SJSA1 (cell line): Measurements from ENCODE around the gene MTIF2. TPM values are rescaled to one million over a fixed set of nuclear protein-coding genes. Genes with fewer than 3 reads are reported as not detected.
"Not testable (repeated sequence)": the region's sequence is repeated elsewhere in the genome, so short reads cannot be mapped to it uniquely, and the experiment has no call there.

Experiments
- DNase-seq, 2 experiments: peaks; one replicate each; pipeline ENCODE4 v3.0.0-alpha.2; 2015 to 2020; ENCODE audit warnings: low spot score in 2 of 2, low read depth in 1 of 2
- H3K27ac ChIP-seq: fragments of 250-450 bp; sonication (Bioruptor Pico); 2 replicates; pipeline ENCODE4 v1.5.1; 2020; ENCODE audit warnings: mild to moderate bottlenecking, moderate library complexity
- H3K27me3 ChIP-seq: fragments of 250-450 bp; sonication (Bioruptor Pico); replicated peaks from 2 replicates; pipeline ENCODE4 v1.5.1; 2020; ENCODE audit warnings: mild to moderate bottlenecking, moderate library complexity
- H3K36me3 ChIP-seq: fragments of 250-450 bp; sonication (Bioruptor Pico); 2 replicates; pipeline ENCODE4 v1.5.1; 2020; ENCODE audit warnings: mild to moderate bottlenecking
- H3K4me1 ChIP-seq: fragments of 250-450 bp; sonication (Bioruptor Pico); replicated peaks from 2 replicates; pipeline ENCODE4 v1.6.1; 2021; ENCODE audit warnings: mild to moderate bottlenecking
- H3K4me3 ChIP-seq: fragments of 250-450 bp; sonication (Bioruptor Pico); 2 replicates; pipeline ENCODE4 v1.5.1; 2020; ENCODE audit warnings: mild to moderate bottlenecking
- H3K9me3 ChIP-seq: fragments of 250-450 bp; sonication (Bioruptor Pico); replicated peaks from 2 replicates; pipeline ENCODE4 v1.5.1; 2020; ENCODE audit warnings: mild to moderate bottlenecking
- total RNA-seq: library from RNA; depleted of rRNA; stranded (reverse); fragments of >200 nt; shearing (Covaris generic); gene quantifications from 2 replicates; pipeline ENCODE4 v1.2.3, GENCODE V29; 2014; rRNA removed

The MTIF2 gene, protein sequence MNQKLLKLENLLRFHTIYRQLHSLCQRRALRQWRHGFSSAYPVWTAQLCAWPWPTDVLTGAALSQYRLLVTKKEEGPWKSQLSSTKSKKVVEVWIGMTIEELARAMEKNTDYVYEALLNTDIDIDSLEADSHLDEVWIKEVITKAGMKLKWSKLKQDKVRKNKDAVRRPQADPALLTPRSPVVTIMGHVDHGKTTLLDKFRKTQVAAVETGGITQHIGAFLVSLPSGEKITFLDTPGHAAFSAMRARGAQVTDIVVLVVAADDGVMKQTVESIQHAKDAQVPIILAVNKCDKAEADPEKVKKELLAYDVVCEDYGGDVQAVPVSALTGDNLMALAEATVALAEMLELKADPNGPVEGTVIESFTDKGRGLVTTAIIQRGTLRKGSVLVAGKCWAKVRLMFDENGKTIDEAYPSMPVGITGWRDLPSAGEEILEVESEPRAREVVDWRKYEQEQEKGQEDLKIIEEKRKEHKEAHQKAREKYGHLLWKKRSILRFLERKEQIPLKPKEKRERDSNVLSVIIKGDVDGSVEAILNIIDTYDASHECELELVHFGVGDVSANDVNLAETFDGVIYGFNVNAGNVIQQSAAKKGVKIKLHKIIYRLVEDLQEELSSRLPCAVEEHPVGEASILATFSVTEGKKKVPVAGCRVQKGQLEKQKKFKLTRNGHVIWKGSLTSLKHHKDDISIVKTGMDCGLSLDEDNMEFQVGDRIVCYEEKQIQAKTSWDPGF
- total RNA-seq, result 35.0 and 50.5 TPM in 2 replicates

DNA sequence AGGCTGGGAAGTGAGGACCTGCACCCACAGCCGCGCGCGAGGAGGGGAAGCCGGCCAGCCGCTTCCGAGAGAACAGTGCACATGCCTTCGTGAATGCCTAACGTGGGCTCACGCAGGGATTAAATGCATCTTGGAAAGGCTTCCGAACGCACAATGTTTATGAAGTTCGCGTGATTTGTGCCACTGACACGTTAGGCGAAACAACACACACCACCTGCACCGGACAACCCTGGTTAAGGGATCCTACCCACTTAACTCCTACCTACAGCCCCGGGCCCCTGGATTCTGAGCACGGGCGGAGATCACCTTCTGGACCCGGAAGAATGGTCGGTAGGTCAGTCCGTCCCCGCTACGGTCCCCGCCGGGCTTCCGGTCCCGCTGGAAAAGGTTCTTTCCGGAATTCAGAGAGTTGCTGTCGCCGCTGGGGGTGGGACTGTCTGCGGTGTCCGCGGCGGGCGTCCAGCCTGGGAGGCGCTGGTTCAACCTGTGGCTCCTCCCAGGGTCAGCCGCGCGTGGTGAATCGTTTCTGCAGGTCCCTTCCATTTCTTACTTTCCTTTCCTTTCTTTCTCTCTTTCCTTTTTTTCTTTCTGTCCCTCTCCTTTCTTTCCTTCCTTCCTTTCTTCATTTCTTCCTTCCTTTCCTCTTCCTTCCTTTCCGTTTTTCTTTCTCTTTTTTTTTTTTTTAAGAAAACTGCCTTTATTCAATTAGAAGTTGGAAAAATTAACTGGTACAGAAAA lies at the start of gene MTIF2:
MTIF2 (minus strand) TSS at position 325 of the 738 bp plus-strand sequence. CDS start 5,373 bp downstream, outside the sequence.
- Histone ChIP-seq H3K4me3 (peak within 1 kb of the TSS; percentile 61), H3K4me1 (peaks cover 10% of the 10 kb centered on the region), H3K36me3 (peaks cover 16% of the 10 kb centered on the region), H3K27ac (peak within 1 kb of the TSS; percentile 34), H3K27me3 (no peaks in the 10 kb centered on the region), H3K9me3 (no peaks in the 10 kb centered on the region)
- peak; percentile 91 to 97 for DNase-seq

DNA sequence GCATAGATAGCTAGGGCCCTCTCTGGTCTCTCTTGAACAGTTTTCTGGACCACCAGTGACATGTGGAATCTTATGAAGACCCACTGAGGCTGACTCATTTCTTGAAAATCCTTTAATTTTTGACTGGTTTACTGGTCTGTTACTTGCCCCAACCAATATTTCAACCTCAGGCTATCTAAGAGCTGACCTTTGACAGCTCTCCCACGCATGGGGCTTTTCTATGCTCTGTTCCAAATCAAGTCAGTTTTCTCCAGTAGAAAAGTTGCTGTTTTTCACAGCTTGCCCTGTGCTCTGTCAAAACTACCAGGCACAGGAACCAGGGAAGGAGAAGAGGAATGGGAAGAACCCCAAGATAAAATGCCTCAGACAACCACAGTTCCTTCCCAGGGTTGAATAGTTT lies 46.0 kb upstream of the MTIF2 start:
- no peaks in the 10 kb centered on the region for H3K9me3 ChIP-seq
- H3K36me3 ChIP-seq, result peaks cover 72% of the 10 kb centered on the region
- H3K27me3 ChIP-seq, result no peaks in the 10 kb centered on the region
- no peak overlapping the region for H3K4me3 ChIP-seq
- H3K27ac ChIP-seq, result no peak overlapping the region
- no peaks in the 10 kb centered on the region for H3K4me1 ChIP-seq
- no peak for DNase-seq

DNA sequence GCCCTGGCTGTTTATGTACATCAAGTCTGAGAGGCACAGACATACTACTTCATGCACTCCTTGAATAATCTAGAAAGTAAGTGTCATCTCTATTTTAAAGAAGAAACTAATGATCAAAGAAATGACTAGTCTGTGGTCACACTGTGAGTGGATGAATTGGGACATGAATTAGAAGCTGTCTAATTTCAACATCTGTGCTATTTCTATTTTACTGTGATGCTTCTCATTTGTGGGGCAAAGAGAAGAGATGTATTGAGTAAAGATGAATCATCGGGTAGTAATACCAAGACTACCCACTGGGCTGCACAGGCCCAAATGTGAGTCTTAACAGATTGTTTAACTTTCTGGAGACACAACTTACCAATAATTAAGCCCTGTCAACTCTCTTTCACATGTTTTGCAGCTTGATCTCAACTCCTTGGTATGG lies 42.4 kb upstream of the MTIF2 start:
- H3K9me3 ChIP-seq, result no peaks in the 10 kb centered on the region
- H3K4me3 ChIP-seq, result no peak overlapping the region
- H3K4me1 ChIP-seq, result peaks cover 5% of the 10 kb centered on the region
- no peaks in the 10 kb centered on the region for H3K27me3 ChIP-seq
- peak in 1 of 2 experiments; percentile 8 for DNase-seq
- H3K27ac ChIP-seq, result no peak overlapping the region
- peaks cover 57% of the 10 kb centered on the region for H3K36me3 ChIP-seq

DNA sequence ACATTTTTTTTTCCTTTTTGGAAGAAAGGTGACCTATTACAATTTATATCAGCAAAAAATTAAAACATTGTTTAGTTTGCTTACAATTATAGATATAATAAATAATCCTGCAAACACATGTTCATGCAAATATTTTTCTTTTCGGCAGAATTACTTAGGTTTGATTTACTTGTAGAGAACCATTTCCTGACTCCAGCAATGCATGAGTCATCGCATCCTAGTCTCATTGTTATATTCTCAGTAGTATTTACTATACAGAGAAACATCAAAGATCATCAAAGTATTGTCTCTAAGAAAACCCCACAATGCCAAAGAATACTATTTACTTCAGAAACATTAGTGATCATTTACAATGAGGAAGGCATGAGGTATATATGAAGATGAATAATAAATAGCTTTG lies 40.4 kb upstream of the MTIF2 start:
- DNase-seq, result peak in 1 of 2 experiments; percentile 38
- peaks cover 45% of the 10 kb centered on the region for H3K36me3 ChIP-seq
- 0 out of 2 replicates have a peak overlapping the region, but pooled peaks have one; percentile 4 for H3K27ac ChIP-seq

DNA sequence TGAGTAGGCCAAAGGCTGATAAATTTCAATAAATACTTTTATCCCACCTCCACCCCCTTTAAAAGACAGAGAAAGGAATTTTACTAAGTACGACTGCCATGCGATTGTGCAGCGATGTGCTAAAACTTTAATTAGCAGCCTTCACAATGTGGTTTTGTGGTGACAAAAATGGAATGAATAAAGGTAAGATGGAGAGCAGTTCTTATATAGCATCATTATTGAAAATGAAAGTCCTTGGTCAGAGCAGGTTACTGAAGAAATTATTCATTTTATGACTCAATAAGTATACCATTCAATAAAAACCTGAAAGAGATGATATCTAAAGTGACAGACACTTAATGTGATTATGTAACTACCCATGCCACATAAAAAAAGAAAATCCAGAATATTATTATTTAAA lies 33.2 kb upstream of the MTIF2 start:
- Histone ChIP-seq H3K36me3 (peaks cover 44% of the 10 kb centered on the region), H3K4me1 (no peaks in the 10 kb centered on the region), H3K9me3 (no peaks in the 10 kb centered on the region), H3K27ac (no peak overlapping the region), H3K4me3 (no peak overlapping the region), H3K27me3 (no peaks in the 10 kb centered on the region)
- DNase-seq, result no peak

More for the DNA sequence above, 40.4 kb upstream of the MTIF2 start:
- H3K9me3 ChIP-seq, result no peaks in the 10 kb centered on the region
- peaks cover 5% of the 10 kb centered on the region for H3K4me1 ChIP-seq
- no peak overlapping the region for H3K4me3 ChIP-seq
- no peaks in the 10 kb centered on the region for H3K27me3 ChIP-seq

DNA sequence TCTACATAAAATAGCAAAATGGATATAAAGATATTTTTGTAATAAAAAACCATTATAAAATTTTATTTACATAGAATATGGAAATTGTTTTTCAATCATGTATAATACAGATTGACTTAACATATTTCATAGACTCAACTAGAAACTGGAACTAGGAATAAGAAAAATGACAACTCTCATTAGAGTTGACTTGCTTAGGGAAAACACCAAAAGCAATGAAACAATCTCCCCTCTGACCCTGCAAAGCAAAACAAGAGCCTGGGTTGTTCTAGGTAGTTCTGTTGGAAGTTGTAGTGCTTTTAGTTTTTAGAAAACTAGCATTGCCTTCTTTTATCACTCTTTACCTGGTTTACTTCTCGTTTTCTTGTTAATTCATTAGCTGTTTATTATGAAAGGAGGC lies 32.2 kb upstream of the MTIF2 start:
- H3K4me1 ChIP-seq, result no peaks in the 10 kb centered on the region

DNA sequence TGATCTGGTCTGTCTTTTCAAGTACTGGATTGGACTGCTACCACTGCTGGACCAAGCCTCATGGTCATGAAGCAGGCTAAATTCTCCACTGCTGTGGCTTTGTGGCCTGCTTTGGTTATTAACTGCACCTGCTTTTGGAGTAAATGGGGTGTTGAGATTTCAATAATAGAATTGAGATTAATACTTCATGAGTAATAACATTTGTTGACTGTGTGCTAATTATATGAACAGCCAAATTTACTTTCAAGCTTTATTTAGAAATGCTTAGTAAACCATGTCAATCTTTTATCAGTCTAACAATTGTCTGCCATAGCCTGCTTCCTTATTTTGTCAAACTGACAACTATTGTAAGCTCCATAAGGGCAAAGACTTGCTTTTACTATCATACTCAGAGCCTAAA lies 27.4 kb upstream of the MTIF2 start:
- Histone ChIP-seq H3K27me3 (no peaks in the 10 kb centered on the region), H3K27ac (no peak overlapping the region), H3K36me3 (peaks cover 44% of the 10 kb centered on the region), H3K4me1 (no peaks in the 10 kb centered on the region), H3K4me3 (no peak overlapping the region), H3K9me3 (no peaks in the 10 kb centered on the region)
- DNase-seq, result no peak

More for the DNA sequence above, 32.2 kb upstream of the MTIF2 start:
- Histone ChIP-seq H3K9me3 (no peaks in the 10 kb centered on the region), H3K4me3 (no peak overlapping the region), H3K27me3 (no peaks in the 10 kb centered on the region), H3K36me3 (peaks cover 41% of the 10 kb centered on the region), H3K27ac (no peak overlapping the region)
- no peak for DNase-seq

DNA sequence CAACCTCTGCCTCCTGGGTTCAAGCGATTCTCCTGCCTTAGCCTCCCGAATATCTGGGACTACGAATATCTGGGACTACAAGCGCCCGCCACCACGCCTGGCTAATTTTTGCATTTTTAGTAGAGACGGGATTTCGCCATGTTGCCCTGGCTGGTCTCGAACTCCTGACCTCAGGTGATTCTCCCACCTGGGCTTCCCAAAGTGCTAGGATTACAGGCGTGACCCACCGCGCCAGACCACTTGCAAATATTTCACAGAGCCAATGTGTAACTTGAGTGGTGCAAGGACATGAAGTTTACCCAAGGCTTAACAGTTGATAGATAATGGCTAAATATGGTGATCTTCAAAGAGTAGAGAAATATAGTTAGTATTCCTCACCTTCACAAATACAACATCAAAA lies 14.1 kb upstream of the MTIF2 start:
- H3K27me3 ChIP-seq, result no peaks in the 10 kb centered on the region
- no peak overlapping the region for H3K27ac ChIP-seq
- no peak for DNase-seq
- H3K36me3 ChIP-seq, result peaks cover 12% of the 10 kb centered on the region
- H3K4me3 ChIP-seq, result no peak overlapping the region
- peaks cover 8% of the 10 kb centered on the region for H3K4me1 ChIP-seq
- H3K9me3 ChIP-seq, result no peaks in the 10 kb centered on the region

DNA sequence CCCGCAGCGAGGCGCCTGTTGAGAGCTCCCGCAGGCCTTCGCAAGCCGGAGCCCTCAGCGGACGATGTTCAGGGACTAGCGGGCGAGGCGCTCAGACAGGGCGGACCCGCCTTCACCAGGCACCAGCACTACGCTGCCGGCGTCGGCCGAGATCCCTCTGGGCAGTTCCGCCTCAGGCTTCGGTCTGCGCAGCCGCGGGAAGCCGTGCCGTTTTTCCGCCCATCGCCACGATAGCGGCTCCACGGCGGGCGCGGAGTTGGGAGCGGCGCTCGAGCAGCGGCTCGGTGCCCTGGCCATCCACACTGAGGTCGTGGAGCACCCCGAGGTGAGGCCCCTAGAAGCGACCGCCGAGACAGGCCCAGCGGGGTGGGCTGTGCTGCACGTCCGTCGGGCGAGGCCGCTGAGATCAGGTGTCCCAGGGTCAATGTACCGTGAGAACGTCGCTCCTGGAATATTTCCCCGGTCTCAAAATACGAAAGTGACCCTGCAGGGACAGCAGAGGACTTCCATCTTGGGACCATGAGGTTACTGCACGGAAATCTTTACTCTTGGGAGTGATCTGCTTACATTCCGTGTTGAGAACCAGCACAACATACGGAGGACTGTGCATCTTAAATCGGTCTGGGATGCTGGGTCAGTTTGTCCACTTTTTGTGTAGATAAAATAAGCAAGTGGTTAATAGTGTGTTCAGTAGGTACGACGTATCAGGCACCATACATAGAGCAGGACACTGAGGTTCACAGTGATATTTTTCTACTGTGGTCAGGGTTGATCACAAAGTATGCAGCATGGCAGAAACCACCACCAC lies 13.3 kb upstream of the MTIF2 start:
- Histone ChIP-seq H3K27ac (peak overlapping the region; percentile 40), H3K9me3 (no peaks in the 10 kb centered on the region), H3K4me3 (peak overlapping the region; percentile 54), H3K4me1 (peaks cover 8% of the 10 kb centered on the region), H3K27me3 (no peaks in the 10 kb centered on the region), H3K36me3 (peaks cover 4% of the 10 kb centered on the region; the same call in 1 of the 2 replicates)
- peak; percentile 83 to 89 for DNase-seq

DNA sequence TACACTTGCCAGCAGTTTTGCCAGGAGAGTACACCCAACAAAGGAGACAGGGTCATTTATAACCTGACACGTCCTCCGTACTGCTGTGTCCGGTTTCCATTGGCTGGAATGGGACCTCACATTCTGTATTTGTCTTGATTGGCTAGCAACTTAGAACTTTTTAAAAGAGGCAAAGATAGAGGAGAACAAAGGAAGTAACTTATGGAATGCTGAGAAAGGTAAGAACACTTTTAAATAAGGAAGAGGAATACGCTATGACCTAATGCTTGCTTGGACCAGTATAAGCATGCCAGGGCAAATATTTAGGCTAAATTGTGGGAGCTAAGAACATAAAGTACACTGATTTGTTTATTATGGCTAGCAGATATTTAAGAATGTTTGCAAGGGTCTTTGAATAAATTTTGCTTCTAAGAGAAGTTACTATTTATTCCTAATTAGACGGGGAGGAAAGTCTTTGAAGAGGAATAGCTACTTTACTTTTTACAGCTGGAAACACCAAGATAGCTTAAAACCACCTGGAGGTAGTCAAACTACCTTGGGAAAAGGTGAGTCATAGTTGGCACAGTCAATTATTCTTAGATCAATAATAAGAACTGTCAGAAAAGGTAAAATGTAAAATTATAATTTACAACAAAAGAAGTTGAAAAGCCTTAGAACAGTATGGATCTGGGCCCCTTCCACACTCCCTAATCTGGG lies 12.0 kb upstream of the MTIF2 start:
- not testable (repeated sequence) for H3K4me3 ChIP-seq, H3K27ac ChIP-seq, H3K4me1 ChIP-seq, H3K36me3 ChIP-seq, H3K27me3 ChIP-seq, H3K9me3 ChIP-seq, DNase-seq

DNA sequence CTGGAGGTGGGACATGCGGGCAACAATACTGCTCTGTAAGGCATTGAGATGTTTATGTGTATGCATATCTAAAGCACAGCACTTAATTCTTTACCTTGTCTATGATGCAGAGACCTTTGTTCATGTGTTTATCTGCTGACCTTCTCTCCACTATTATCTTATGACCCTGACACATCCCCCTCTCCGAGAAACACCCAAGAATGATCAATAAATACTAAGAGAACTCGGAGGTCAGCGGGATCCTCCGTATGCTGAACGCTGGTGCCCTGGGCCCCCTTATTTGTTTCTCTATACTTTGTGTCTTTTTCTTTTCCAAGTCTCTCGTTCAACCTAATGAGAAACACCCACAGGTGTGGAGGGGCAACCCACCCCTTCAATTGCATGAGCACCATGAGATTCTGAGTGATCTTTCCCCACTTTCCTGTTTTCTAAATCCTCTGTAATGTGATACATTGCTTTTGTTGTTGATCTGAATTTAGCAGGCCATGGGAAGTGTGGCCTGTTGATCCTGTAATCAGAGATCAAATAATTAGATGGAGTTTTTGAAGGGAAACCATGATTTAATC lies 10.9 kb upstream of the MTIF2 start:
- H3K36me3 ChIP-seq, H3K27ac ChIP-seq, H3K4me3 ChIP-seq, H3K27me3 ChIP-seq, H3K9me3 ChIP-seq, DNase-seq, H3K4me1 ChIP-seq: not testable (repeated sequence)

DNA sequence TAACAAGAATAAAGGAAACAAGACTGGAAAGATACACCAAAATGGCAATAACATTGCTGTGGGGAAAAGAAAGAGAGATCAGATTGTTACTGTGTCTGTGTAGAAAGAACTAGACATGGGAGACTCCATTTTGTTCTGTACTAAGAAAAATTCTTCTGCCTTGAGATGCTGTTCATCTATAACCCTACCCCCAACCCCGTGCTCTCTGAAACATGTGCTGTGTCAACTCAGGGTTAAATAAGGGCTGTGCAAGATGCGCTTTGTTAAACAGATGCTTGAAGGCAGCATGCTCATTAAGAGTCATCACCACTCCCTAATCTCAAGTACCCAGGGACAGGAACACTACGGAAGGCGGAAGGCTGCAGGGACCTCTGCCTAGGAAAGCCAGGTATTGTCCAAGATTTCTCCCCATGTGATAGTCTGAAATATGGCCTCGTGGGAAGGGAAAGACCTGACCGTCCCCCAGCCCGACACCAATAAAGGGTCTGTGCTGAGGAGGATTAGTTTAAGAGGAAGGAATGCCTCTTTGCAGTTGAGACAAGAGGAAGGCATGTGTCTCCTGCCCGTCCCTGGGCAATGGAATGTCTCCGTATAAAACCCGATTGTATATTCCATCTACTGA lies 10.3 kb upstream of the MTIF2 start:
- not testable (repeated sequence) for H3K4me1 ChIP-seq, H3K9me3 ChIP-seq, H3K27ac ChIP-seq, H3K36me3 ChIP-seq, DNase-seq, H3K4me3 ChIP-seq, H3K27me3 ChIP-seq
